Activated CD8-positive, alpha-beta memory T cell treated with anti-CD3 and anti-CD28 coated beads for 24 hours (primary cell): ENCODE data around the gene SDCCAG8.

ENCODE experiments used
- DNase-seq: peaks from one replicate; pipeline ENCODE4 v3.0.0-alpha.2; 2020

The SDCCAG8 gene

DNA sequence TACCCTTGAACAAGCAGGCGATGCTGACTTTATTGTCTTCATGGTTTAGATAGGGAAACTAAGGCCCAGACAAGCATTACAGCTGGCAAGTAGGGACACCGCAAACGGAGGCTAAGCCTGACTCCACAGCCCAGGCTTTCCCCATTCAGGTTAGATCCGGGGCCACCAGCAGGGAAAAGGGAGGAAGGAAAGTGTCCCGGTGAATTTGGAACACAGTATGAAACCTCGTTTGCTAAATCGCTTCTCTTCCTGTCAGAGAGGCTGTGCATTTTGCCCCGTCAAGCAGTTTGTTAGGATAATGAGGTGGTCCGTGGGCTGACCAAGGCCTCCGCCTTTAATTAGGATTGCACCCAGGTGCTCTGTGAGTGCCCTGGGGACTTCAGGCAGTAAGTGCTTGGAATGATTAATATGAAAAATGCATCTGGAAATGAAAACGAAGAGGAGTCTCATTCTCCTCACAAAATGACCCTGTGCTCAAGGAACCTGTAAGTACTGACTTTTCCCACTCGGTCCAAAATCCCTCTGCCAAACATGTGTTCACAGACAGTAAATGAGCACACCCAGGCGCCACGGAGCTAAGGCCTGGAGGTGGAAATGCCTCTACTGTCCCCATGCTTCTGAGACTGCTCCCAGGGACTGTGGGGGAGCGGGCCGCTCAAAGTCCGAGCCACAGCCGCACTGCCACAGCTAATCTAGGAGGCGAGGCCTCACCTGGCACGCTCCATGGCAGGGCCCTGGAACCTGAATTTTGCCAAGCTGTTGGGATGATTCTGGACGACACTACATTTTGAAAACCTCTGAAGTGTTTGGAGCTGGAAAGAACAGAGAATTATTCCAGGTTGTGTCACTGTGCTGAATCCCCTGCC lies 234.1 kb downstream of the SDCCAG8 start:
- DNase-seq = no peak

DNA sequence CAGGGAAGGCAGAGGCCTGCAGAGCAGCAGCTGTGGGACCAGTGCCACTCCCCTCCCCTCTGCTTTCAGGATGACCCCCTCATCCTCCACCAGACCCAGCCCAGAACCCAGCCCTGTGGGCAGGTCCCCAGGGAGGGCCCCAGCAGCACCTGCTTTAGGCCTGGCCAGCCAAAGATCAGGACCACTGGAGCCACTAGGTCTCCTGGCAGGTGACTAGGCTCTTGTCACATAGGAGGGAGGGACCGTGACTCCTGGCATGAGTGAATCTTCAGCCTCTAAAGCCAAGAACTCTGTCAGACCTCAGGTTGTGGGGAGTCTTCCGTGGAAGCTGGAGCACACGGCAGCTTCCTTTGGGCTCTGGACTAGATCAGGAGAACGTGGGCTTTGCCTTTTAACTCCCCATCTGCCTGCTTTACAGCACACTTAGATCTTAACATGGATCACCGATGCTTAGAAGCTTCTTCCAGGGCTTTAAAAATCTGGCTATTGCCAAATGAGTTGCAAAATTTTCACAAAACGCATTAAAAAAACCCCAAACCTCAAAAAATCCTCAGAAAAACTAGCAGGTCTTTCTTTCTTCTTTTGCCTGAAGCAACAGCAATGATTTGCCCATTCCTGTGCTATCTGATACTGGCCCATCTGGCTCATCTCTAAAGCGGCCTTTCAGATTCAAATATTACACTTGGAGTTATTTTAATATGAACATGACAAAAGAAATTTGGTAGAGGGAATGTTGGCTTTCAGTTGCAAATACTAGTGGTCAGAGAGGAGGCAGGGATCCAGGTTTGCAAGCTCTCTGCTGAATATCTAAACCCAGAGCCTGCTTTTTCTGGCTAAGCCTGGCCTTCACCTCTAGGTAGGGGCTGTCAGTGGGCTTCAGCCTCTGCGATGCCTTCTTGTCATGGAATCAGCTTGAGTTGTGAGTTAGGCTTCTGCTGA lies 235.2 kb downstream of the SDCCAG8 start:
- DNase-seq = no peak

GRCh38 chr1:243493156-243494129 lies 237.6 kb downstream of the SDCCAG8 start:
- no peak for DNase-seq

DNA sequence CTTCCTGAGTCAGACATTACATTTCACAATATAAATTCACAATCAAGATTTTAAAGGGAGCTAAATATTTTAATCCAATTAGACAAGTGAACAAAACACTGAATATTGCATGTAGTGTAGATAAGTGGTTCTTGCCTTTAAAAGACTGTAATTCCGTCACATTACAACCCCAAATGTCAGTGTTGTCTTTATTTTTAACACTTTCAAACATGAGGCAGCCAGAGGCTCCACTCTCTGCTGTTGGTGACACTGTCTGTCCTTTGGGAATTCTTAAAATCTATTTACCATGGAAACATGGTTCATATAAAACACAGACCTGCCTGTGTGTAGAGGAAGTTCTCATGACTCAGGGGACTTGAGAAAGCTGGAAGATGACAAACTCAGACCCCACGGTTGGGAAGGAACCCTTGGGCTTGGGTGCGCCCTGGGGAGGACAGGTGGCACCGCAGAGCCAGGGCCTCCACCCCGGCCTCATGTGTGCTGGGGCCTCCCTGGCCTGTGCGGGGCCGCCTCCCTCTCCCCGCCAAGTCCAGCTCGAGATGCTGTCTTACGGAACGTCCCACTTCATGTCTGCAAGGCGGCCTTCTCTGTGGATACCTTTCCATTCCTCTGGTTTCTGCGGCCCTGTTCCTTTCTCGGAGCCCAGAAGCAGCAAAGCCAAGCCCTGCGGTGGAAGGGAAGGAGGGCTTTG lies 239.0 kb downstream of the SDCCAG8 start:
- no peak for DNase-seq

DNA sequence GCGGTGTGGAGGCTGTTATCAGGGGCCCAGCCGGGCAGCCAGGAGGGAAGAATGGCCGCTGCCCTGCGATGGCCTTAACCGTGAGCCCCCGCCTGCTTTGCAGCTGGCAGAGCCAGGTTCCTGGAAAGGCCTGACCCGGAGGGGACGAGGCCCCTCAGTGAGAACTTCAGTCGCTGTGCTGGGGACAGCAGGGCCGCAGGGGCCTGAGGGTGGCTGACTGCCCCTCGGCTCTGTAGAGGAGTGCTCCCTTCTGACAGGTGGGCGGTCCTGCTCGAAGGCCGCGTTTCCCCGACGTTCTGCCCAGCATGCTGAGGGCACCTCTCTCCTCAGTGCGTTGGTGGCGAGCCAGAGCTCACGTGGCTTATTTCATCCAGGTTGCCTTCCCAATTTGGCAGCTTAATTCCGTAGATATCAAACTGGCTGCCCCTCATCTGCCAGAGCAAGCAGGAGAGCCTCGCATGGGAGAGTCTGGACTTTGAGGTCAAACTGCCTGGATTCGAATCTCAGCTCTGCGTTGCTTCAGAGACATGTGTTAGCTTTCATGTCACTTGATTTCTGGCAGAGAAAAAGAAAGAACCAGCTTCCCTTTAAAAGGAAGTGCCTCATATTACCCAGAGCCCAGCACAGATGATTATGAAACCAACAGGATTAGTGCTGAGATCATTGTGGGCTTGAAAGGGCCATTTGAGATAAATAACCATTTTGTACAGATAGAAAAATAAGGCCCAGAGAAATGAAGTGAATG lies 239.8 kb downstream of the SDCCAG8 start:
- no peak for DNase-seq

DNA sequence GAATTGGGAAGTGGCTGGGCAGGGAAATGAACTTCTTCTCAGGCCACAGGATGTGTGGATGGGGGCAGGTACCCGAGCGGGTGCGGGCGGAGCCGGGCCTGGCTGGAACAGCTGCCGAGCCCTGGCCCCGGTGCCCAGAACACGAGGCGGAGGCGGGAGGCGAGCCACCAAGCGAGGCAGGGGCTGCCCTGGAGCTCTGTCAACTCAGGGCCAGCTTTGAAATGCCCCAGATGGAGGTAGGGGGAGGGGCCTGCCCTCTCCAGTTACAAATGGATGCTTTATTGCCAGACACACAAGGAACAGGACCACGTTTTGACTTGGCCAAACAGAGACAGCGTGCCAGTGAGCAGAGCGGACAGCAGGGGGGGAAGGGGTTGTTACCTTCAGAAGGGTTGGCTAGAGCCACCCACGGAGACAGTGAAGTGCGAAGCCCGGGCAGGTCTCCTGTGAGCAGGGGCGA lies 240.4 kb downstream of the SDCCAG8 start:
- DNase-seq = no peak

DNA sequence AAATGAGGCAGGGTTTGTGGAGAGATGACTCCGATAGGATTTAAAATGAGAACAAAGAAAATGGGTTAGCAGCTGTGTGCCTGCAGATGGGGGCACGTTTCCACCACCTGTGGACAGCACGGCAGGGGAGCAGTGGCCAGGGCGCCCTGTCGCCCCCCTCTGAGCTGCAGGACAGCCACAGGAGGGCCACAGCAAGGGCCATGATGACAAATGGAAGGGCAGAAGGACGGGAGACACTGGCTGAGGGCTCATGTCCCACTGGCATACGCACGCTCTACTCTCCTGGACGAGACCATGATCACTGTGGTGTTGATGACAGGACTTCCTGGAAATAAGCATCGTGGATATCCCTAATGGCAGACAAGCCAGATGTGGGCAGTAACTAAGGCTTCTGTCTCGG lies 241.0 kb downstream of the SDCCAG8 start:
- DNase-seq = no peak

GRCh38 chr1:243497939-243498681 lies 242.3 kb downstream of the SDCCAG8 start:
- no peak for DNase-seq

DNA sequence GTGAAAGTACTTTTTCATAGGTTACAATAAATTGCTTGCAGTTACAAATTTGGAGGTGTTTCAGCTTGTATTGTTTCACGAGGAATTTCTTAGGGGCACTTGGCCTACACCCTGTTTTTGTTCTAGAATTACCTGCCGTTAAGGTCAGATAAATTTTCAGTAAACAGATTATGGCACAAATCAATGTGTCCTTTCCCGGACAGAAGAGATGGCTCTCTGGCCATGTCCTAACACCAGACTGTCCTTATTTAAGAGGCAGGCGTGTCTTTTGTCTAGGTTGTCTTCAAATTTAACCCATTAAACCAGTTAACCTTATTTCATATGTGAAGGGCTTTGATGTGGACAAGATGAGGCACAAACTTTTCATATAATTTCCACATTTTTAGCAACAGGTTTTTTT lies 243.4 kb downstream of the SDCCAG8 start:
- no peak for DNase-seq

- no peak for DNase-seq
These were observed 243.9 kb downstream of the SDCCAG8 start for GRCh38 chr1:243499711-243500110.

DNA sequence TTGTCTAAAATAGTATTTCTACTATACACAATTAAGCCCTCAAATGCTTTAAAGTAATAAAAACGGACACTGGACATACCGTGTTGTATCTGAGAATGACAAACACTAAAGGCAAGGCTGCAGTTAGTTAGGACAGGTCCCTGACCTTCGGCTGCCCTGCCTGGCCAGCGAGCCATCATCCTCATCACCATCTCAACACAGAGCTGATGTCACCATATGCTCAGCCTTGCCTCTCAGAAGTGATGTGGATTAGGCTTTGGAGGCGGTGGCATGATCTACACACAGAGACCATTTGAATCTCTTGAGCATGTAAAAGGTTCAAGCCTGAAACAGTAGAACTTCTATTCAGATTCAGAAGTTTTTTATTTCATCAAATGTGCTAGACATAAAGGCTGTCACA lies 244.7 kb downstream of the SDCCAG8 start:
- no peak for DNase-seq

DNA sequence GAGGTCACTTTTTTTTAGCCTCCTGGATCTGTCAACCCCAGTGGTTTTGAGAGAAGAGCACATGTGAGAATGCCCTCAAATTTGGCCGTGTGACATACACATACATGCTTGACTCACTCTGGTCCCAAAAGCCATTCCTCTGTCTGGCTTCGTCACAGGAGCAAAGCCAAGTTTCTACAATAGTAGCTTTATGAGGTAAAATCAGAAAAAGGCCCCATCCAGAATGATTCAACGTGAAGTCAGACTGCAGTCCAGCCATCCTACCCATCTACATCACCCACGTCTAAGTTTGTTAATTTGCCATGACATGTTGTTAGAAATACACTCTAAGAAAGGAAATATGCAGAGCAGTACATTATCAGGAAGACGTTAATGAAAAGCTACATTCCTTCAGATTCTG lies 245.2 kb downstream of the SDCCAG8 start:
- DNase-seq = no peak

DNA sequence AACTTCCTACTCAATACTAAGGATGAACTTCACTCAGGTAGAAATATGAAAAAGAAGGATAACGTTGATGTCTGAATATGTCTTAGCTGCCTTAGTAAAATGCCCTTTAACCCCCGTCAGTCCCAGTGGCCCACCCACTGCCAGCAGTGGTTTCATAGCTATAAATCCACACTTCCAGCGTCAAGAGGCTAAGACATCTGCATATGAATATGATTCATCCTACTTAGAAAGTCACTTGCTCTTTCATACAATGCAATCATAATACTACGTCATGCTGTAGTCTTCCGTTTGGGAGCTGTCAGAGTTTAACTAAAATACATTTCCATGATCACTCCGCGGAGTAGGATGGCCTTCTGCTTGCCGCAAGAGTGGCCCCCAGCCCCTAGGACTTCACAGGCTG lies 247.3 kb downstream of the SDCCAG8 start:
- no peak for DNase-seq

DNA sequence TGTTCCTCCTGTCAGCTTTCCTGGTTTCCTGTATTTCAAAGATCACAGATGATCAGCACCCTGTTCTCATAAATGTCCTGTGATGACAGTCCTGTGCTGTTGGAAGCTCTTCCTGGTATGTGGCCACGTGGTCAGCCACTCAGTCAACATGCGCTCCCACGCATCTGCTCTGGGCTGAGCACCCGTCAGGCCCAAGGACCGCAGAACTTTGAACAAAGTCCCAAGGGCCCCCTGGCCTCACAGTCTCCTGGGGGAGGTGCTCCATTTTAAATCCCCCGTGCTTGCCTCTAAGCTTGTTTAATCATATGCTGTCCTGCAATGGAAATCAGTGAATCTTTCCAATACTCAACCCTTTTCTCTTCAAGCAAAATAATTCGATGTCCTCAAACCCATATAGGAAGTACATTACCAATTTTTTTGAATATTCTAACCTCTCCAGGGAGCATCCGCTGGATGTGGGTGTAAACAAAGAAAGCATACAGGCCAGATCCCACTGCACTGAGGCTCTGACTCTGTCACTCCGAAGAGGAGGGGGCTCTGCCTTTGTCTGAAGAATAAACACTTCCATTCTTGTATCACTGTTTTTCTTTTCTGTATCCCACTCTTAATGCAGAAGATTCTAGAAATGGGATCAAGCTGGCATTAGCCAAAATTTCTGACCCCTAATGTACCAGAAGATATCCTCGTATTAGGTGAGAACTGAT lies 250.3 kb downstream of the SDCCAG8 start:
- DNase-seq = no peak

GRCh38 chr1:243507001-243507671 lies 251.3 kb downstream of the SDCCAG8 start:
- no peak for DNase-seq

DNA sequence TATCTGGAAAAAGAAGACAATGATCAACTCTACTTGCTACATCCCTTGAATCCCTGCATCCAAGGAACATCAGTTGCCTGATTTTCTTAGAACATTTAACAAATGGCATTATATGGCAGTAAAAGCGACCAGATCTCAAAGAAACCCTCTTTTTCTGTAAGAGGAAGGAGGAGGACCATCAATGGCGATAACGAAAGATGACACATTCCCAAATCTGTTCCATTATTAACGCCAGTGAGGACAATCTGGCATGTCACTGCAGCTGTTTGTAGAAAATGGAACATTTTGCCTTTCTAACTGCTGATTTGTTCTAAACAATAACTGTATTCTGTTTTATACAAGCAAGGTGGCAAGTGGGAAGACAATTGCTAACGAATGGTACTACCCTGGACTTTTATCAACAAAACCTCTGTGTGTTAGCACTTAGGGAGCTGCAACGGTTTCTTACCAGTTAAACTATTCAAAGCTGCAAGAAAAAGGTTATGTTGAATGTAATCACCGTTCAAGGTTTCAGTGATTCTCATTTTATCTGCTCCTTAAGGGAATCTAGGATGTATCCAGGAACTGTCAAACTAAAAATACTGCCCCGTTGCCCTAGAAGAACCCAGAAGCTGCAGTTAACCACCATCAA lies 251.9 kb downstream of the SDCCAG8 start:
- DNase-seq = no peak

DNA sequence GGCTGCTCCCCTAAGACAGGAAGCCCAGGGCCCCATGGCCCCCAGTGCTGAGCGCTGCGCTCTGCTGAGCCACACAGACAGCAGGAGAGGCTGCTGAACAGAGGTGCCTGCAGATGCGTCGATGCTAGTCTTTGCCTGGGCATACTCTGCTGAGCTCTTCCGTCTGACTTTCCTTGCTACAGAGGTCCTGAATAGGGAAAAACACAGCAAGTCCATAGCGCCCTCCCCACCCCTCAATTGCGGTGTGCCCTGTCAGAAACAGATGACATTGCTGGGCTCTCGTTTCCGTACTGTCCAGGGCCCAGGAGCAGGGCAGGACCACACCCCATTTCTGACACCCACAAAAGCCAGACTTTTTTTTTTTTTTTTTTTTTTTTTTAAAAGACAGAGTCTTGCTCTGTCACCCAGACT lies 252.5 kb downstream of the SDCCAG8 start:
- DNase-seq = peak; percentile 67

DNA sequence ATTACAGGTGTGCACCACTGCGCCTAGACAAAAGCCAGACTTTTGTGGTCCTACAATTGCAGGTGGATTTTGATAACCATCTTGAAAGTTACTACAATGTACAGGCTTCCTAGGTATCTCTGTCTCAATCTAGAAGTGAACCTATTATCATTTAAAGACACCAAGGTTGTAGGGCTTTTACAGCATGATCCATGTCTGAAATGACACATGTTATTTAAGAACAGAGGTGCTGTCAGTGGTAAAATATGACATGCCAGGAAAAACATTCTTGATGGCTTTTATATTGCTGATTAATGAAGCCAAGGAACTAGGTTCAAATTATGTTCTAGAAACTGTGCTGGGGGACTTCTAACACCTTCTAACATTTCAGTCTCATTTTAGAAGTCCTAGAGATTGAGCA lies 253.1 kb downstream of the SDCCAG8 start:
- no peak for DNase-seq

- no peak for DNase-seq
These were observed 255.1 kb downstream of the SDCCAG8 start for GRCh38 chr1:243510928-243511327.
